HL-60 (cell line): ENCODE measurements around the gene GBP1.
"Not testable (repeated sequence)": the region's sequence is repeated elsewhere in the genome, so short reads cannot be mapped to it uniquely, and the experiment has no call there.

ENCODE experiments used
- DNase-seq, 2 experiments: peaks; one replicate each; pipeline ENCODE4 v3.0.0-alpha.2; 2010 to 2020; ENCODE audit warnings: low read depth in 1 of 2, low spot score in 1 of 2
- H3K27ac ChIP-seq: fragments of 250-450 bp; sonication (Bioruptor Pico); replicated peaks from 2 replicates; pipeline ENCODE4 v1.5.1; 2020; ENCODE audit warnings: mild to moderate bottlenecking, moderate library complexity
- H3K27me3 ChIP-seq: fragments of 250-450 bp; sonication (Bioruptor Pico); 2 replicates; pipeline ENCODE4 v1.5.1; 2021; ENCODE audit warnings: mild to moderate bottlenecking, moderate library complexity; ENCODE audit not compliant: insufficient read depth, poor library complexity, severe bottlenecking
- H3K4me3 ChIP-seq: replicated peaks from 2 replicates; pipeline ENCODE4 v1.5.1; 2011; ENCODE audit warnings: mild to moderate bottlenecking, control low read depth, low read length; ENCODE audit not compliant: insufficient read depth
- GABPA ChIP-seq: IDR thresholded peaks from 2 replicates; pipeline ENCODE4 v1.6.1; 2012; ENCODE audit warnings: low read depth
- POLR2AphosphoS5 ChIP-seq: IDR thresholded peaks from 2 replicates; pipeline ENCODE4 v1.6.1; 2012; ENCODE audit warnings: low read depth
- REST ChIP-seq: IDR thresholded peaks from 2 replicates; pipeline ENCODE4 v1.6.1; 2012; ENCODE audit warnings: low read depth; ENCODE audit not compliant: insufficient replicate concordance
- SPI1 ChIP-seq: IDR thresholded peaks from 2 replicates; pipeline ENCODE4 v1.6.1; 2012; ENCODE audit warnings: low read depth, mild to moderate bottlenecking, borderline replicate concordance
- TF ChIP-seq, protein P1 (sequence below): IDR thresholded peaks from one replicate; pipeline ENCODE4 v1.5.1; 2011; ENCODE audit warnings: low read length, control low read depth, inconsistent platforms; ENCODE audit not compliant: insufficient read depth

Gene GBP1

GRCh38 chr1:89046318-89047183 is 18.5 kb downstream of the GBP1 start:
- not testable (repeated sequence) for DNase-seq, H3K27me3 ChIP-seq, H3K4me3 ChIP-seq, H3K27ac ChIP-seq

DNA sequence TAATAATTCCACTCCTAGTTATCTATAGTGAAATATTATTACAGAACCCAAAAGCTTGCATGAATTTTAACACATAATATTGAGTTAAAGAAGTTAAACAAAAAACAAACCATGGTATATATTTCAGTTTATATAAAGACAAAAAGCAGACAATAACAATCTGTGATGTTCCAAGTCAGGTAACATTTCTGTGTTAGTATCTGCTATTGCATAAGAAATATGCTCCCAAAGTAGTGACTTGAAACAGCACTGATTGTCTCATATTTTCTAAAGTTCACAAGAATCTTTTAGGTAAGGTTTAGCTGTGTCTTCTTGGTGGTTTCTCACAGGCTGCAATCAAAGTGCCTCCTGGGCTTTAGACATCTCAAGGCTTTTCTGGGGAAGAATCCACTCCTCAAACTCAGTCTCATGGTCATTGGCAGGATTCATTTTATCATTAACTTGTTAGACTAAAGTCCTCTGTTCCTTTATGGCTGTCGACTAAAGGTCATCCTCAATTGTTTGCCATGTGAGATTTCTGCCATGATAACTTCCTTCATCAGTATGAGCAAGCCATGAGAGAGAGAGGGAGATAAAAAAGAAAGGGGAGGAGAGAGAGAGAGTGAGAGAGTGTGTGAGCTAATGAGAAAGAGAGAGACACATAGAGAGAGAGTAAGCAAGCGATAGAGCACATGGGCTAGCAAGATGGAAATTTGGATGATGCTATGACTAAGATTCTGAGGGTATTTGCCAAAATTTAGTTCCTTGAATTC is 19.9 kb downstream of the GBP1 start:
- TF ChIP-seq GABPA (no peak), REST (no peak), POLR2AphosphoS5 (no peak), SPI1 (no peak)
- TF ChIP-seq, protein P1, sequence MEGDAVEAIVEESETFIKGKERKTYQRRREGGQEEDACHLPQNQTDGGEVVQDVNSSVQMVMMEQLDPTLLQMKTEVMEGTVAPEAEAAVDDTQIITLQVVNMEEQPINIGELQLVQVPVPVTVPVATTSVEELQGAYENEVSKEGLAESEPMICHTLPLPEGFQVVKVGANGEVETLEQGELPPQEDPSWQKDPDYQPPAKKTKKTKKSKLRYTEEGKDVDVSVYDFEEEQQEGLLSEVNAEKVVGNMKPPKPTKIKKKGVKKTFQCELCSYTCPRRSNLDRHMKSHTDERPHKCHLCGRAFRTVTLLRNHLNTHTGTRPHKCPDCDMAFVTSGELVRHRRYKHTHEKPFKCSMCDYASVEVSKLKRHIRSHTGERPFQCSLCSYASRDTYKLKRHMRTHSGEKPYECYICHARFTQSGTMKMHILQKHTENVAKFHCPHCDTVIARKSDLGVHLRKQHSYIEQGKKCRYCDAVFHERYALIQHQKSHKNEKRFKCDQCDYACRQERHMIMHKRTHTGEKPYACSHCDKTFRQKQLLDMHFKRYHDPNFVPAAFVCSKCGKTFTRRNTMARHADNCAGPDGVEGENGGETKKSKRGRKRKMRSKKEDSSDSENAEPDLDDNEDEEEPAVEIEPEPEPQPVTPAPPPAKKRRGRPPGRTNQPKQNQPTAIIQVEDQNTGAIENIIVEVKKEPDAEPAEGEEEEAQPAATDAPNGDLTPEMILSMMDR = no peak
- Histone ChIP-seq H3K27me3 (no peaks in the 10 kb centered on the region), H3K27ac (no peak overlapping the region), H3K4me3 (no peak overlapping the region)
- DNase-seq = no peak

GRCh38 chr1:89043940-89044339 is 21.1 kb downstream of the GBP1 start:
- no peaks in the 10 kb centered on the region for H3K27me3 ChIP-seq
- no peak for DNase-seq
- TF ChIP-seq SPI1 (no peak), REST (no peak), GABPA (no peak), POLR2AphosphoS5 (no peak)
- TF ChIP-seq, protein P1 = no peak
- no peak overlapping the region for H3K27ac ChIP-seq
- no peak overlapping the region for H3K4me3 ChIP-seq

GRCh38 chr1:89042491-89042890 is 22.5 kb downstream of the GBP1 start:
- TF ChIP-seq, protein P1 = no peak
- no peak for TF ChIP-seq REST
- no peak for TF ChIP-seq GABPA
- no peak for TF ChIP-seq SPI1
- no peak for TF ChIP-seq POLR2AphosphoS5
- H3K4me3 ChIP-seq = no peak overlapping the region
- no peak overlapping the region for H3K27ac ChIP-seq
- no peak for DNase-seq
- no peaks in the 10 kb centered on the region for H3K27me3 ChIP-seq
